ENCODE measurements around the gene RPS29. TPM values are rescaled to one million over a fixed set of nuclear protein-coding genes. Genes with fewer than 3 reads are reported as not detected.

Gene RPS29
- total and polyA plus RNA-seq, 10 of the 15 experiments (the other 5 are each of a cell fraction or from before 2014, with no cell fraction given) = 2,685 to 10,815 (median 4,359) TPM

DNA sequence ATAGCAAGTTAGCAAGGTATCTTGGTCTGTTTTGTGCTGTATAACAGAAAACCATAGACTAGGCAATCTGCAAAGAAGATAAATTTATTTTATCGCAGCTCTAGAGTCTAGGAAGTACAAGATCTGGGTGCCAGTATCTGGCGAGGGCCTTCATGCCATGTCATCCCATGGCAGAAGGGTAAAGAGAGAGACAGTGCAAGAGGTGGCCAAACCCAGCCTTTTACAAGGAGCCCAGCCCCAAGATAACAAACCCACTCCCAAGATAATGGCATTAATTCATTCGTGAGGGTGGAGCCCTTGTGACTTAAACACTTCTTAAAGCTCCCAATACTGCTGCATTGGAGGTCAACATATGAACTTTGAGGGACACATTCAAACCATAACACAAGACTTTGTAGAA, 16.9 kb downstream of the RPS29 start:
- ATAC-seq (no peak), DNase-seq (ENCODE audit: low read depth, low spot score) (no peak), FAIRE-seq (no peak)
- H3K9me3 ChIP-seq (replicated peaks; ENCODE audit: control insufficient read depth, insufficient read depth, low read length) = no peaks in the 10 kb centered on the region; the same call in 2 of the 3 replicates
- H3K9ac ChIP-seq (ENCODE audit: control insufficient read depth, insufficient read depth, low read length) = no peak overlapping the region
- ChIA-PET RAD21 (ENCODE audit: unreplicated experiment) (no interaction called here), POLR2A (interaction anchor here (0.6 kb wide), 1 partner anchor 14 kb away, joined by 3 read pairs; no protein-coding TSS in a partner anchor), CTCF (interaction anchor here (0.5 kb wide), 1 partner anchor 73 kb away, joined by 3 read pairs; no protein-coding TSS in a partner anchor), SMC1A (ENCODE audit: uncharacterized antibody, unreplicated experiment) (interaction anchor here (0.6 kb wide), 1 partner anchor 1228 kb away, joined by 3 read pairs; no protein-coding TSS in a partner anchor)
- H4K20me1 ChIP-seq (ENCODE audit: control insufficient read depth, insufficient read depth) = no peaks in the 10 kb centered on the region
- in situ Hi-C loops (cut with MboI) = no loop called here
- BruUV-seq (replicated peaks) = no TSS peak
- H3K79me2 ChIP-seq (ENCODE audit: control insufficient read depth, insufficient read depth, low read length) = no peaks in the 10 kb centered on the region
- H3K27me3 ChIP-seq (replicated peaks in 1 of 2; ENCODE audit: control insufficient read depth in 2 of 2, insufficient read depth in 2 of 2, low read length in 1 of 2) = no peaks in the 10 kb centered on the region
- intact Hi-C loops (cut with micrococcal nuclease; ENCODE audit: unreplicated experiment) = no loop called here
- H3K4me1 ChIP-seq (ENCODE audit: control insufficient read depth, insufficient read depth, low read length) = no peaks in the 10 kb centered on the region
- H3K27ac ChIP-seq (ENCODE audit: control insufficient read depth, insufficient read depth) = no peak overlapping the region
- H2AFZ ChIP-seq (ENCODE audit: control insufficient read depth, low read depth, low read length) = no peak overlapping the region
- no peak overlapping the region for H3K4me2 ChIP-seq (ENCODE audit: control insufficient read depth, insufficient read depth)
- no peak overlapping the region for H3K4me3 ChIP-seq
- WGBS (ENCODE audit: insufficient coverage, insufficient replicate concordance, low lambda C conversion rate, missing lambda C conversion rate) = 90% methylated on average over 3 of the region's 3 CpGs
- H3K36me3 ChIP-seq (ENCODE audit: control insufficient read depth in 2 of 2, insufficient read depth in 2 of 2, low read length in 1 of 2) = peaks cover 0 to 1% of the 10 kb centered on the region in 2 experiments; a peak in 1 of 4 replicates
- no peak for TF ChIP-seq ZNF217 (IDR thresholded peaks at IDR 0.05)
- TF ChIP-seq MYB (IDR thresholded peaks at IDR 0.05; ENCODE audit: borderline replicate concordance, low read depth, low read length) = no peak
- TF ChIP-seq ELK1 (IDR thresholded peaks at IDR 0.05; ENCODE audit: low read depth, low read length) = no peak
- TF ChIP-seq STAT3 (IDR thresholded peaks at IDR 0.05; ENCODE audit: low read depth, low read length) = no peak
- TF ChIP-seq ZNF24 (IDR thresholded peaks at IDR 0.05) = no peak
- TF ChIP-seq PAX8 (IDR thresholded peaks at IDR 0.05) = no peak
- TF ChIP-seq MEF2A (IDR thresholded peaks at IDR 0.05; ENCODE audit: insufficient read depth, low read depth, low read length) = no peak
- TF ChIP-seq ATF3 (IDR thresholded peaks at IDR 0.05; ENCODE audit: borderline replicate concordance, extremely low read depth, low read depth, low read length) = no peak
- TF ChIP-seq EZH2 (IDR thresholded peaks at IDR 0.05; ENCODE audit: borderline replicate concordance, control insufficient read depth, low read depth, low read length) = no peak
- TF ChIP-seq ESRRA (IDR thresholded peaks at IDR 0.05; ENCODE audit: low read length) = no peak
- TF ChIP-seq, protein P1, sequence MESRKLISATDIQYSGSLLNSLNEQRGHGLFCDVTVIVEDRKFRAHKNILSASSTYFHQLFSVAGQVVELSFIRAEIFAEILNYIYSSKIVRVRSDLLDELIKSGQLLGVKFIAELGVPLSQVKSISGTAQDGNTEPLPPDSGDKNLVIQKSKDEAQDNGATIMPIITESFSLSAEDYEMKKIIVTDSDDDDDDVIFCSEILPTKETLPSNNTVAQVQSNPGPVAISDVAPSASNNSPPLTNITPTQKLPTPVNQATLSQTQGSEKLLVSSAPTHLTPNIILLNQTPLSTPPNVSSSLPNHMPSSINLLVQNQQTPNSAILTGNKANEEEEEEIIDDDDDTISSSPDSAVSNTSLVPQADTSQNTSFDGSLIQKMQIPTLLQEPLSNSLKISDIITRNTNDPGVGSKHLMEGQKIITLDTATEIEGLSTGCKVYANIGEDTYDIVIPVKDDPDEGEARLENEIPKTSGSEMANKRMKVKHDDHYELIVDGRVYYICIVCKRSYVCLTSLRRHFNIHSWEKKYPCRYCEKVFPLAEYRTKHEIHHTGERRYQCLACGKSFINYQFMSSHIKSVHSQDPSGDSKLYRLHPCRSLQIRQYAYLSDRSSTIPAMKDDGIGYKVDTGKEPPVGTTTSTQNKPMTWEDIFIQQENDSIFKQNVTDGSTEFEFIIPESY (IDR thresholded peaks at IDR 0.05) = no peak
- no peak for TF ChIP-seq YY1 (IDR thresholded peaks at IDR 0.05; ENCODE audit: low read depth, low read length)
- TF ChIP-seq, protein P2, sequence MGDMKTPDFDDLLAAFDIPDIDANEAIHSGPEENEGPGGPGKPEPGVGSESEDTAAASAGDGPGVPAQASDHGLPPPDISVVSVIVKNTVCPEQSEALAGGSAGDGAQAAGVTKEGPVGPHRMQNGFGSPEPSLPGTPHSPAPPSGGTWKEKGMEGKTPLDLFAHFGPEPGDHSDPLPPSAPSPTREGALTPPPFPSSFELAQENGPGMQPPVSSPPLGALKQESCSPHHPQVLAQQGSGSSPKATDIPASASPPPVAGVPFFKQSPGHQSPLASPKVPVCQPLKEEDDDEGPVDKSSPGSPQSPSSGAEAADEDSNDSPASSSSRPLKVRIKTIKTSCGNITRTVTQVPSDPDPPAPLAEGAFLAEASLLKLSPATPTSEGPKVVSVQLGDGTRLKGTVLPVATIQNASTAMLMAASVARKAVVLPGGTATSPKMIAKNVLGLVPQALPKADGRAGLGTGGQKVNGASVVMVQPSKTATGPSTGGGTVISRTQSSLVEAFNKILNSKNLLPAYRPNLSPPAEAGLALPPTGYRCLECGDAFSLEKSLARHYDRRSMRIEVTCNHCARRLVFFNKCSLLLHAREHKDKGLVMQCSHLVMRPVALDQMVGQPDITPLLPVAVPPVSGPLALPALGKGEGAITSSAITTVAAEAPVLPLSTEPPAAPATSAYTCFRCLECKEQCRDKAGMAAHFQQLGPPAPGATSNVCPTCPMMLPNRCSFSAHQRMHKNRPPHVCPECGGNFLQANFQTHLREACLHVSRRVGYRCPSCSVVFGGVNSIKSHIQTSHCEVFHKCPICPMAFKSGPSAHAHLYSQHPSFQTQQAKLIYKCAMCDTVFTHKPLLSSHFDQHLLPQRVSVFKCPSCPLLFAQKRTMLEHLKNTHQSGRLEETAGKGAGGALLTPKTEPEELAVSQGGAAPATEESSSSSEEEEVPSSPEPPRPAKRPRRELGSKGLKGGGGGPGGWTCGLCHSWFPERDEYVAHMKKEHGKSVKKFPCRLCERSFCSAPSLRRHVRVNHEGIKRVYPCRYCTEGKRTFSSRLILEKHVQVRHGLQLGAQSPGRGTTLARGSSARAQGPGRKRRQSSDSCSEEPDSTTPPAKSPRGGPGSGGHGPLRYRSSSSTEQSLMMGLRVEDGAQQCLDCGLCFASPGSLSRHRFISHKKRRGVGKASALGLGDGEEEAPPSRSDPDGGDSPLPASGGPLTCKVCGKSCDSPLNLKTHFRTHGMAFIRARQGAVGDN (IDR thresholded peaks at IDR 0.05) = no peak
- TF ChIP-seq NR2C2 (IDR thresholded peaks at IDR 0.05; ENCODE audit: borderline replicate concordance, control insufficient read depth, insufficient read length, low read depth) = no peak
- TF ChIP-seq SMAD5 (IDR thresholded peaks at IDR 0.05; ENCODE audit: low read depth) = no peak
- no peak for TF ChIP-seq SREBF1 (IDR thresholded peaks at IDR 0.05; ENCODE audit: low read length)

Measured in GM12878 (cell line).